ENCODE results near the gene SMURF2.
"Not testable (repeated sequence)": the region's sequence is repeated elsewhere in the genome, so short reads cannot be mapped to it uniquely, and the experiment has no call there.

The SMURF2 gene

GRCh38 chr17:64661976-64662773, at the start of gene SMURF2:
TSS of gene SMURF2 (minus strand) at chr17:64662307. CDS start at chr17:64661880, 427 bp downstream.
- no peak for DNase-seq

- no peak for DNase-seq
Measured at GRCh38 chr17:64709481-64709880, 47.4 kb upstream of the SMURF2 start.

- no peak for DNase-seq
Measured at GRCh38 chr17:64707050-64707591, 45.0 kb upstream of the SMURF2 start.

GRCh38 chr17:64706224-64707049, 44.3 kb upstream of the SMURF2 start:
- no peak for DNase-seq

GRCh38 chr17:64702815-64703214, 40.7 kb upstream of the SMURF2 start:
- no peak for DNase-seq

GRCh38 chr17:64698725-64699124, 36.6 kb upstream of the SMURF2 start:
- no peak for DNase-seq

- DNase-seq = no peak
Measured at GRCh38 chr17:64694207-64694606, 32.1 kb upstream of the SMURF2 start.

GRCh38 chr17:64692187-64692586, 30.1 kb upstream of the SMURF2 start:
- DNase-seq = no peak

- DNase-seq = no peak
Measured at GRCh38 chr17:64689106-64689505, 27.0 kb upstream of the SMURF2 start.

- DNase-seq = no peak
Measured at GRCh38 chr17:64688481-64688880, 26.4 kb upstream of the SMURF2 start.

- no peak for DNase-seq
Measured at GRCh38 chr17:64687961-64688360, 25.9 kb upstream of the SMURF2 start.

- no peak for DNase-seq
Measured at GRCh38 chr17:64687376-64687775, 25.3 kb upstream of the SMURF2 start.

- DNase-seq = no peak
Measured at GRCh38 chr17:64686705-64687104, 24.6 kb upstream of the SMURF2 start.

GRCh38 chr17:64685705-64686104, 23.6 kb upstream of the SMURF2 start:
- DNase-seq = no peak

- DNase-seq = no peak
Measured at GRCh38 chr17:64683796-64684195, 21.7 kb upstream of the SMURF2 start.

GRCh38 chr17:64682261-64683181, 20.4 kb upstream of the SMURF2 start:
- DNase-seq = no peak

GRCh38 chr17:64679710-64680216, 17.7 kb upstream of the SMURF2 start:
- no peak for DNase-seq

GRCh38 chr17:64676763-64677162, 14.7 kb upstream of the SMURF2 start:
- DNase-seq = no peak

GRCh38 chr17:64670843-64671590, 8.9 kb upstream of the SMURF2 start:
- DNase-seq = not testable (repeated sequence)

- not testable (repeated sequence) for DNase-seq
Measured at GRCh38 chr17:64667807-64668721, 6.0 kb upstream of the SMURF2 start.
